Neural progenitor cell (in vitro differentiated cells): Measurements from ENCODE around the gene ZNF485. TPM values are rescaled to one million over a fixed set of nuclear protein-coding genes. Genes with fewer than 3 reads are reported as not detected.

Source experiments
- DNase-seq: peaks from one replicate; pipeline ENCODE4 v3.0.0-alpha.2; 2016; ENCODE audit warnings: low spot score
- H2AFZ ChIP-seq: fragments of 200-600 bp; sonication (generic); replicated peaks from 2 replicates; pipeline ENCODE4 v1.6.1; 2016; ENCODE audit warnings: antibody characterized with exemption
- H3F3A ChIP-seq: fragments of 200-600 bp; sonication (generic); 2 replicates; pipeline ENCODE4 v1.6.1; 2016; ENCODE audit warnings: antibody characterized with exemption, low read depth
- H3K27ac ChIP-seq: fragments of 200-600 bp; sonication (generic); 2 replicates; pipeline ENCODE4 v1.5.1; 2016; ENCODE audit warnings: mild to moderate bottlenecking
- H3K27me3 ChIP-seq: fragments of 200-600 bp; sonication (generic); 2 replicates; pipeline ENCODE4 v1.6.1; 2016; ENCODE audit warnings: mild to moderate bottlenecking, moderate library complexity
- H3K36me3 ChIP-seq: fragments of 200-600 bp; sonication (generic); 2 replicates; pipeline ENCODE4 v1.5.1; 2016
- H3K4me1 ChIP-seq: fragments of 200-600 bp; sonication (generic); 2 replicates; pipeline ENCODE4 v1.6.1; 2016; ENCODE audit warnings: mixed run types
- H3K4me2 ChIP-seq: fragments of 200-600 bp; sonication (generic); 2 replicates; pipeline ENCODE4 v1.6.1; 2016
- H3K4me3 ChIP-seq: fragments of 200-600 bp; sonication (generic); 2 replicates; pipeline ENCODE4 v1.5.1; 2016
- H3K79me2 ChIP-seq: fragments of 200-600 bp; sonication (generic); 2 replicates; pipeline ENCODE4 v1.6.1; 2016; ENCODE audit warnings: low read depth
- H3K9ac ChIP-seq: fragments of 200-600 bp; sonication (generic); 2 replicates; pipeline ENCODE4 v1.6.1; 2016
- H3K9me3 ChIP-seq: fragments of 200-600 bp; sonication (generic); 2 replicates; pipeline ENCODE4 v1.5.1; 2016; ENCODE audit warnings: low read depth
- H4K20me1 ChIP-seq: fragments of 200-600 bp; sonication (generic); 2 replicates; pipeline ENCODE4 v1.6.1; 2016; ENCODE audit warnings: low read depth
- H3K27ac Mint-ChIP-seq: 3 replicates; pipeline ENCODE4 v1.8.0; 2021; ENCODE audit warnings: mixed read lengths
- H3K27me3 Mint-ChIP-seq: 2 replicates; pipeline ENCODE4 v1.8.0; 2022; ENCODE audit warnings: low read depth, mild to moderate bottlenecking, inconsistent platforms, moderate library complexity, mixed read lengths; ENCODE audit not compliant: insufficient read depth
- H3K36me3 Mint-ChIP-seq: 3 replicates; pipeline ENCODE4 v1.8.0; 2021; ENCODE audit warnings: mixed read lengths
- H3K4me1 Mint-ChIP-seq: 3 replicates; pipeline ENCODE4 v1.8.0; 2021; ENCODE audit warnings: mixed read lengths
- H3K4me3 Mint-ChIP-seq: 3 replicates; pipeline ENCODE4 v1.8.0; 2021; ENCODE audit warnings: mild to moderate bottlenecking, moderate library complexity, mixed read lengths
- H3K9me3 Mint-ChIP-seq: 3 replicates; pipeline ENCODE4 v1.8.0; 2020; ENCODE audit warnings: mixed read lengths
- EZH2 ChIP-seq: fragments of 200-600 bp; sonication (generic); IDR thresholded peaks from 2 replicates; pipeline ENCODE4 v1.6.1; 2017; ENCODE audit warnings: antibody characterized with exemption, mild to moderate bottlenecking, moderate library complexity
- EZH2phosphoT487 ChIP-seq: fragments of 200-600 bp; sonication (generic); IDR thresholded peaks from 2 replicates; pipeline ENCODE4 v1.6.1; 2017; ENCODE audit warnings: antibody characterized with exemption
- total RNA-seq: library from RNA; depleted of rRNA; stranded (reverse); fragments of >200 nt; gene quantifications from 2 replicates; pipeline ENCODE4 v1.2.3, GENCODE V29; 2015; ENCODE audit warnings: low replicate concordance
- TF ChIP-seq, protein P1 (sequence below): fragments of 200-600 bp; sonication (generic); IDR thresholded peaks from 2 replicates; pipeline ENCODE4 v1.5.1; 2017; ENCODE audit warnings: antibody characterized with exemption, mild to moderate bottlenecking

ZNF485 gene
- total RNA-seq, 1 donor from 2014 or later = 4.7 TPM

DNA sequence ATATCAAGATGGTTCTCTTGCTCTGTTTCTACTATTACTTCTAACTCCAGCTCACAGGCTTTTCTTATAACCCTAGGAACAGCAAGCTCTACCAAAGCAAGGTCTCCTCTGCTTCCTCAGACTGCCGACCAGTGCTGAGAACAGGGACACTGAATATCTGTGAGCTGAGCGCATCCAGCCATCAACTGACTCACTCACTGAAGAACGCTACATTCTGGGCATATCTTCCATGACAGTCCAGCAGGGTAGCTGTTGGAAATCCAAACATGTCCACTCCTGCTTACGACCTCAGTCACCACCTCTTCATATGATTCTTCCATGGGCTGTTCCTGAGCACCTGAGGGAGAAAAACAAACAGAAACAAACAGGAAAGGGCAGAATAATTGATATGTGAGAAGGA is 39.6 kb downstream of the ZNF485 start:
- Histone ChIP-seq H4K20me1 (no peaks in the 10 kb centered on the region), H3K4me2 (no peak overlapping the region), H3K4me1 (no peaks in the 10 kb centered on the region), H3F3A (peaks cover 10% of the 10 kb centered on the region), H3K27me3 (peaks cover 18% of the 10 kb centered on the region), H3K4me3 (no peak overlapping the region), H2AFZ (no peak overlapping the region), H3K79me2 (no peaks in the 10 kb centered on the region), H3K36me3 (peaks cover 50% of the 10 kb centered on the region), H3K9ac (no peak overlapping the region), H3K9me3 (peaks cover 54% of the 10 kb centered on the region), H3K27ac (no peak overlapping the region)
- Mint-ChIP-seq H3K4me3 (no peak overlapping the region), H3K27me3 (peaks cover 7% of the 10 kb centered on the region), H3K27ac (no peak overlapping the region), H3K36me3 (peaks cover 62% of the 10 kb centered on the region), H3K4me1 (peaks cover 10% of the 10 kb centered on the region), H3K9me3 (peaks cover 66% of the 10 kb centered on the region)
- TF ChIP-seq, protein P1, sequence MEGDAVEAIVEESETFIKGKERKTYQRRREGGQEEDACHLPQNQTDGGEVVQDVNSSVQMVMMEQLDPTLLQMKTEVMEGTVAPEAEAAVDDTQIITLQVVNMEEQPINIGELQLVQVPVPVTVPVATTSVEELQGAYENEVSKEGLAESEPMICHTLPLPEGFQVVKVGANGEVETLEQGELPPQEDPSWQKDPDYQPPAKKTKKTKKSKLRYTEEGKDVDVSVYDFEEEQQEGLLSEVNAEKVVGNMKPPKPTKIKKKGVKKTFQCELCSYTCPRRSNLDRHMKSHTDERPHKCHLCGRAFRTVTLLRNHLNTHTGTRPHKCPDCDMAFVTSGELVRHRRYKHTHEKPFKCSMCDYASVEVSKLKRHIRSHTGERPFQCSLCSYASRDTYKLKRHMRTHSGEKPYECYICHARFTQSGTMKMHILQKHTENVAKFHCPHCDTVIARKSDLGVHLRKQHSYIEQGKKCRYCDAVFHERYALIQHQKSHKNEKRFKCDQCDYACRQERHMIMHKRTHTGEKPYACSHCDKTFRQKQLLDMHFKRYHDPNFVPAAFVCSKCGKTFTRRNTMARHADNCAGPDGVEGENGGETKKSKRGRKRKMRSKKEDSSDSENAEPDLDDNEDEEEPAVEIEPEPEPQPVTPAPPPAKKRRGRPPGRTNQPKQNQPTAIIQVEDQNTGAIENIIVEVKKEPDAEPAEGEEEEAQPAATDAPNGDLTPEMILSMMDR = no peak
- no peak for TF ChIP-seq EZH2
- TF ChIP-seq EZH2phosphoT487 = no peak
- DNase-seq = no peak

DNA sequence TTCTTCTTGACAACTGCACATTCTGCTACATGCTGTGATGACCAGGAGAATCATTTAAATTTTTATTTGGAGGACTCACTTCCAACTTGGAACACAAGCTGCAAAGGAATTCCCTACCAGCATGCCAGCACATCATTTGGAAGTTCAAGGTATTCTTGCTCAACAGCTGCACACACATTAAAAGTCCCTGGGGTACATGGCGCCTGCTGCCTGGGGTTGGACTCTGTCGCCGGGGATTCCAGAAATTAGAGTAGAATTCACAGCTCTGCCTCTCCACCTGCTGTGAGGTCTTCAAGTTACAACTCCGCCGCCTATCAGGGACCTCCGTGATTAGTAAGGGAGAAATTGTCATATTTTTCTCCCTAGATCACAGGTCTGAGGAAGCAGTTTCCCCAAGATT is 41.3 kb downstream of the ZNF485 start:
- Histone ChIP-seq H4K20me1 (no peaks in the 10 kb centered on the region), H3K4me3 (peak overlapping the region; percentile 58), H2AFZ (no peak overlapping the region), H3K4me1 (no peaks in the 10 kb centered on the region), H3K36me3 (peaks cover 49% of the 10 kb centered on the region), H3K9me3 (peaks cover 46% of the 10 kb centered on the region), H3K27ac (no peak overlapping the region), H3K4me2 (no peak overlapping the region), H3K27me3 (peaks cover 18% of the 10 kb centered on the region), H3F3A (peaks cover 10% of the 10 kb centered on the region), H3K9ac (no peak overlapping the region), H3K79me2 (no peaks in the 10 kb centered on the region)
- Mint-ChIP-seq H3K9me3 (peaks cover 53% of the 10 kb centered on the region), H3K4me1 (peaks cover 10% of the 10 kb centered on the region), H3K27me3 (peaks cover 3% of the 10 kb centered on the region), H3K4me3 (peak overlapping the region; percentile 87), H3K27ac (no peak overlapping the region), H3K36me3 (peaks cover 52% of the 10 kb centered on the region)
- TF ChIP-seq, protein P1 = no peak
- TF ChIP-seq EZH2 = no peak
- no peak for TF ChIP-seq EZH2phosphoT487
- DNase-seq = no peak

DNA sequence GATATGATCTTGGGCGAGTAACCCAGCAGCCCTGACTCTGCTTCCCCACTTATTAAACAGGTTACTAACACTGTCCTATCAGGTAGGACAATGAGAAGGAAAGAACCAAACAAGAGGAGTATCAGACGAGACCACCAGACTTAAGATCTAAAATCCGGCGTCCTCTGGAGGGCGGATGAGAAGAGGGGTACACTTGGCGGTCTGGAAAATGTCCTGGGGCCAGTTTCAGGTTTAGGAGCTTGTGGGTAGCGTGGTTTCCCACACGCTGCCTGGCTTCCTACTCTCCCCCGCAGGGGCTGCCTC is 41.8 kb downstream of the ZNF485 start:
- Mint-ChIP-seq H3K27ac (peak overlapping the region; percentile 89), H3K27me3 (peaks cover 3% of the 10 kb centered on the region), H3K4me3 (peak overlapping the region; percentile 87), H3K36me3 (peaks cover 48% of the 10 kb centered on the region), H3K4me1 (peaks cover 10% of the 10 kb centered on the region), H3K9me3 (peaks cover 48% of the 10 kb centered on the region)
- peaks cover 42% of the 10 kb centered on the region for H3K9me3 ChIP-seq
- no peak overlapping the region for H3K9ac ChIP-seq
- H2AFZ ChIP-seq = peak overlapping the region; percentile 75
- DNase-seq = no peak
- no peaks in the 10 kb centered on the region for H3K79me2 ChIP-seq
- H3K36me3 ChIP-seq = peaks cover 44% of the 10 kb centered on the region
- TF ChIP-seq, protein P1 = no peak
- TF ChIP-seq EZH2phosphoT487 (no peak), EZH2 (no peak)
- no peaks in the 10 kb centered on the region for H3K4me1 ChIP-seq
- peaks cover 10% of the 10 kb centered on the region for H3F3A ChIP-seq
- H3K27ac ChIP-seq = no peak overlapping the region
- peak overlapping the region; percentile 77 for H3K4me2 ChIP-seq
- H4K20me1 ChIP-seq = no peaks in the 10 kb centered on the region
- peak overlapping the region; percentile 58 for H3K4me3 ChIP-seq
- H3K27me3 ChIP-seq = peaks cover 18% of the 10 kb centered on the region
